IMR-90 (cell line): ENCODE data around the gene SREK1. TPM values are rescaled to one million over a fixed set of nuclear protein-coding genes. Genes with fewer than 3 reads are reported as not detected.

Source experiments
- ATAC-seq: fragments of 200-7000 bp; cut with Tn5 transposase; 2 replicates; pipeline ENCODE4 v1.9.1; 2020; ENCODE audit warnings: low read depth, mild to moderate bottlenecking, moderate library complexity
- BruUV-seq: library from RNA; stranded (reverse); fragments of 400-500 nt; replicated peaks from 2 replicates; lab custom pipeline; 2021; lab: Mats Ljungman, UMichigan
- CTCF ChIA-PET: fragments of 300-600 bp; formaldehyde crosslinking; extraction: SDS; loops from one replicate; lab custom pipeline; 2021; ENCODE audit warnings: antibody characterized with exemption; lab: Yijun Ruan, JAX
- POLR2A ChIA-PET: fragments of 300-600 bp; sonication (Branson Sonifier 250); formaldehyde crosslinking; loops from one replicate; lab custom pipeline; 2022; ENCODE audit warnings: antibody characterized with exemption; ENCODE audit not compliant: unreplicated experiment; lab: Charles Lee
- DNase-seq: peaks from one replicate; pipeline ENCODE4 v3.0.0; 2013
- H2AFZ ChIP-seq: replicated peaks from 2 replicates; pipeline ENCODE3; 2013; ENCODE audit warnings: low read length, mild to moderate bottlenecking; ENCODE audit not compliant: poor library complexity
- H2AK5ac ChIP-seq: 2 replicates; pipeline ENCODE4 v1.6.1; 2013; ENCODE audit warnings: low read depth, low read length, inconsistent platforms
- H2AK9ac ChIP-seq: replicated peaks from 2 replicates; pipeline ENCODE3; 2013; ENCODE audit warnings: mild to moderate bottlenecking, low read depth, low read length, moderate library complexity; ENCODE audit not compliant: poor library complexity
- H2BK120ac ChIP-seq: 2 replicates; pipeline ENCODE4 v1.6.1; 2013; ENCODE audit warnings: low read depth, low read length, inconsistent platforms
- H2BK15ac ChIP-seq: 3 replicates; pipeline ENCODE4 v1.6.1; 2013; ENCODE audit warnings: low read depth, low read length, inconsistent platforms
- H2BK20ac ChIP-seq: 2 replicates; pipeline ENCODE4 v1.6.1; 2013; ENCODE audit warnings: low read depth, mild to moderate bottlenecking, inconsistent platforms, low read length, moderate library complexity
- H2BK5ac ChIP-seq: 2 replicates; pipeline ENCODE4 v1.6.1; 2013; ENCODE audit warnings: mild to moderate bottlenecking, low read depth, low read length, inconsistent platforms; ENCODE audit not compliant: poor library complexity, severe bottlenecking
- H3K14ac ChIP-seq: replicated peaks from 2 replicates; pipeline ENCODE4 v1.6.1; 2013; ENCODE audit warnings: low read depth, low read length, inconsistent platforms
- H3K18ac ChIP-seq: 2 replicates; pipeline ENCODE4 v1.6.1; 2013; ENCODE audit warnings: low read depth, low read length, control low read depth
- H3K23ac ChIP-seq: 2 replicates; pipeline ENCODE4 v1.6.1; 2013; ENCODE audit warnings: low read depth, low read length, inconsistent platforms
- H3K27ac ChIP-seq: 2 replicates; pipeline ENCODE4 v1.5.1; 2013; ENCODE audit warnings: mild to moderate bottlenecking, control low read depth, low read length; ENCODE audit not compliant: insufficient read depth
- H3K27me3 ChIP-seq: 2 replicates; pipeline ENCODE4 v1.6.1; 2013; ENCODE audit warnings: low read length; ENCODE audit not compliant: control insufficient read depth, insufficient read depth
- H3K36me3 ChIP-seq: 2 replicates; pipeline ENCODE4 v1.6.1; 2013; ENCODE audit warnings: low read length, mixed read lengths; ENCODE audit not compliant: control insufficient read depth, insufficient read depth
- H3K4ac ChIP-seq: 2 replicates; pipeline ENCODE4 v1.6.1; 2013; ENCODE audit warnings: low read depth, low read length, inconsistent platforms
- H3K4me1 ChIP-seq: 2 replicates; pipeline ENCODE4 v1.6.1; 2013; ENCODE audit warnings: low read length, mixed read lengths; ENCODE audit not compliant: control insufficient read depth, insufficient read depth
- H3K4me2 ChIP-seq: 2 replicates; pipeline ENCODE4 v1.6.1; 2013; ENCODE audit warnings: low read depth, mild to moderate bottlenecking, control low read depth, low read length, moderate library complexity
- H3K4me3 ChIP-seq: 2 replicates; pipeline ENCODE4 v1.5.1; 2013; ENCODE audit warnings: low read depth, mild to moderate bottlenecking, control low read depth, low read length, moderate library complexity; ENCODE audit not compliant: insufficient read depth
- H3K56ac ChIP-seq: 2 replicates; pipeline ENCODE4 v1.6.1; 2013; ENCODE audit warnings: low read length, inconsistent platforms; ENCODE audit not compliant: insufficient read depth; ENCODE audit errors: extremely low read depth
- H3K79me1 ChIP-seq, 2 experiments: 2 replicates each; pipeline ENCODE4 v1.6.1; 2013; ENCODE audit warnings: low read length in 2 of 2, inconsistent platforms in 1 of 2, low read depth in 1 of 2
- H3K9ac ChIP-seq: 2 replicates; pipeline ENCODE4 v1.6.1; 2013; ENCODE audit warnings: low read depth, low read length, control low read depth
- H3K9me1 ChIP-seq: 2 replicates; pipeline ENCODE4 v1.6.1; 2013; ENCODE audit warnings: low read length, inconsistent platforms; ENCODE audit not compliant: insufficient read depth
- H3K9me3 ChIP-seq: 2 replicates; pipeline ENCODE4 v1.6.1; 2013; ENCODE audit warnings: low read length; ENCODE audit not compliant: control insufficient read depth, insufficient read depth
- H4K20me1 ChIP-seq: 2 replicates; pipeline ENCODE4 v1.6.1; 2013; ENCODE audit warnings: low read length, inconsistent platforms; ENCODE audit not compliant: insufficient read depth
- H4K5ac ChIP-seq: 2 replicates; pipeline ENCODE4 v1.6.1; 2013; ENCODE audit warnings: mild to moderate bottlenecking, low read depth, low read length, control low read depth
- H4K8ac ChIP-seq, 2 experiments: 2 replicates each; pipeline ENCODE4 v1.6.1; 2013; ENCODE audit warnings: low read depth in 2 of 2, low read length in 2 of 2, control low read depth in 1 of 2, inconsistent platforms in 1 of 2
- H4K91ac ChIP-seq: 2 replicates; pipeline ENCODE4 v1.6.1; 2013; ENCODE audit warnings: low read depth, low read length, inconsistent platforms; ENCODE audit not compliant: insufficient read depth
- BHLHE40 ChIP-seq: fragments of 150-350 bp; IDR thresholded peaks from 2 replicates; pipeline ENCODE4 v1.6.1; 2016; ENCODE audit warnings: mild to moderate bottlenecking, low read depth, low read length
- CEBPB ChIP-seq: IDR thresholded peaks from 2 replicates; pipeline ENCODE4 v1.6.1; 2012; ENCODE audit warnings: low read depth, low read length, improper control_type of control experiment
- CHD1 ChIP-seq: IDR thresholded peaks from 2 replicates; pipeline ENCODE4 v1.6.1; 2012; ENCODE audit warnings: low read depth, low read length, improper control_type of control experiment
- FOS ChIP-seq: fragments of 150-350 bp; IDR thresholded peaks from 2 replicates; pipeline ENCODE4 v1.6.1; 2016; ENCODE audit warnings: low read depth, low read length
- MAFK ChIP-seq: IDR thresholded peaks from 2 replicates; pipeline ENCODE4 v1.6.1; 2012; ENCODE audit warnings: low read depth, low read length, improper control_type of control experiment
- MAZ ChIP-seq: IDR thresholded peaks from 2 replicates; pipeline ENCODE4 v1.6.1; 2012; ENCODE audit warnings: low read depth, mild to moderate bottlenecking, low read length, improper control_type of control experiment, moderate library complexity, borderline replicate concordance
- MXI1 ChIP-seq: IDR thresholded peaks from 2 replicates; pipeline ENCODE4 v1.6.1; 2012; ENCODE audit warnings: low read depth, mild to moderate bottlenecking, low read length, moderate library complexity, borderline replicate concordance
- NFE2L2 ChIP-seq: fragments of 150-350 bp; IDR thresholded peaks from 2 replicates; pipeline ENCODE4 v1.6.1; 2016; ENCODE audit warnings: low read depth, mild to moderate bottlenecking, low read length
- POLR2A ChIP-seq: IDR thresholded peaks from 2 replicates; pipeline ENCODE4 v1.6.1; 2012; ENCODE audit warnings: mild to moderate bottlenecking, low read depth, low read length
- RAD21 ChIP-seq: IDR thresholded peaks from 2 replicates; pipeline ENCODE4 v1.6.1; 2012; ENCODE audit warnings: low read length, improper control_type of control experiment
- RFX5 ChIP-seq: IDR thresholded peaks from 2 replicates; pipeline ENCODE4 v1.8.0; 2012; ENCODE audit warnings: low read depth, mild to moderate bottlenecking, low read length, moderate library complexity
- SMC3 ChIP-seq: fragments of 150-350 bp; IDR thresholded peaks from 2 replicates; pipeline ENCODE4 v1.6.1; 2016; ENCODE audit warnings: low read depth, mild to moderate bottlenecking, antibody characterized with exemption, low read length, moderate library complexity
- USF2 ChIP-seq: fragments of 150-350 bp; IDR thresholded peaks from 2 replicates; pipeline ENCODE4 v1.6.1; 2017; ENCODE audit warnings: mild to moderate bottlenecking, antibody characterized with exemption, low read length, low read depth
- whole genome bisulfite sequencing, 2 experiments: methylation state at CpG; one replicate each; pipeline versions ENCODE4 v1.1.5 to v1.1.7; 2013; ENCODE audit warnings: missing lambda C conversion rate in 2 of 2; ENCODE audit not compliant: insufficient read length in 1 of 2; ENCODE audit errors: extremely low coverage in 2 of 2; 5-methylcytosine and 5-hydroxymethylcytosine counted together
- dilution Hi-C: fragments of 300-500 bp; cut with HindIII; formaldehyde crosslinking; loops from one replicate; pipeline ENCODE4 v1.14.3; 2018; ENCODE audit warnings: low sequenced_read_pairs; ENCODE audit not compliant: unreplicated experiment
- in situ Hi-C: fragments of 300-500 bp; cut with MboI; formaldehyde crosslinking; loops from 3 replicates; pipeline ENCODE4 v1.14.3; 2019; ENCODE audit warnings: low sequenced_read_pairs, inconsistent platforms, mixed read lengths
- intact Hi-C: fragments of 100-400 bp; cut with micrococcal nuclease; formaldehyde crosslinking; loops from 2 replicates; pipeline ENCODE4 v1.10.0; 2022
- polyA plus RNA-seq, 3 experiments: library from polyadenylated mRNA; depleted of rRNA; stranded (reverse); fragments of >200 nt; gene quantifications; 2 replicates each; pipeline ENCODE4 v1.2.3, GENCODE V29; 2012; ENCODE audit warnings: low replicate concordance in 1 of 3
- total RNA-seq: library from RNA; depleted of rRNA; stranded (reverse); fragments of >200 nt; gene quantifications from 2 replicates; pipeline ENCODE4 v1.2.3, GENCODE V29; 2012
- TF ChIP-seq, protein P1 (sequence below): fragments of 150-350 bp; IDR thresholded peaks from 2 replicates; pipeline ENCODE4 v1.6.1; 2016; ENCODE audit warnings: low read depth, mild to moderate bottlenecking, low read length, moderate library complexity, borderline replicate concordance
- TF ChIP-seq, protein P2 (sequence below): conservative IDR thresholded peaks from 2 replicates; pipeline ENCODE4 v1.5.1; 2012; ENCODE audit warnings: mild to moderate bottlenecking, low read depth, low read length, improper control_type of control experiment

SREK1 gene
- total and polyA plus RNA-seq, 2 of the 4 experiments (the other 2 are of a cell fraction), result 23.0 to 36.2 TPM

- 40% methylated on average over 1 of the region's 3 CpGs; no CpG with 5 or more reads in 1 of the 2 experiments for WGBS, 2 experiments
- no peak overlapping the region for H3K18ac ChIP-seq
- H3K36me3 ChIP-seq, result peaks cover 1% of the 10 kb centered on the region; the same call in 1 of the 2 replicates
- H2AK5ac ChIP-seq, result no peak overlapping the region
- dilution Hi-C loops (no loop called here), intact Hi-C loops (no loop called here), in situ Hi-C loops (no loop called here)
- H3K4me3 ChIP-seq, result no peak overlapping the region
- no peaks in the 10 kb centered on the region for H4K20me1 ChIP-seq
- H2BK20ac ChIP-seq, result no peak overlapping the region
- no peak overlapping the region for H4K91ac ChIP-seq
- no peak overlapping the region for H4K8ac ChIP-seq
- no peak overlapping the region for H3K4me2 ChIP-seq
- ATAC-seq (no peak), DNase-seq (no peak)
- no TSS peak for BruUV-seq
- 0 out of 4 replicates have a peak, but pooled peaks cover 0 to 3% of the 10 kb centered on the region in 2 experiments for H3K79me1 ChIP-seq
- H3K9me1 ChIP-seq, result no peaks in the 10 kb centered on the region
- no peak overlapping the region for H3K14ac ChIP-seq
- no peak overlapping the region for H3K27ac ChIP-seq
- no peak overlapping the region for H2BK120ac ChIP-seq
- H3K9ac ChIP-seq, result no peak overlapping the region
- H4K5ac ChIP-seq, result no peak overlapping the region
- no peak overlapping the region for H2AFZ ChIP-seq
- H3K9me3 ChIP-seq, result no peaks in the 10 kb centered on the region
- H3K27me3 ChIP-seq, result no peaks in the 10 kb centered on the region
- no peak overlapping the region for H2BK15ac ChIP-seq
- no peak overlapping the region for H2AK9ac ChIP-seq
- ChIA-PET CTCF (interaction anchor here (1.0 kb wide), 1 partner anchor 15 kb away, joined by 4 read pairs; no protein-coding TSS in a partner anchor), POLR2A (no interaction called here)
- H3K4me1 ChIP-seq, result no peaks in the 10 kb centered on the region
- H2BK5ac ChIP-seq, result no peak overlapping the region
- H3K56ac ChIP-seq, result no peak overlapping the region
- TF ChIP-seq MAFK (no peak), SMC3 (no peak), MXI1 (no peak), RFX5 (no peak), RAD21 (no peak), POLR2A (no peak), NFE2L2 (no peak), CHD1 (no peak), BHLHE40 (no peak), FOS (no peak), USF2 (no peak), CEBPB (no peak), MAZ (no peak)
- TF ChIP-seq, protein P1, sequence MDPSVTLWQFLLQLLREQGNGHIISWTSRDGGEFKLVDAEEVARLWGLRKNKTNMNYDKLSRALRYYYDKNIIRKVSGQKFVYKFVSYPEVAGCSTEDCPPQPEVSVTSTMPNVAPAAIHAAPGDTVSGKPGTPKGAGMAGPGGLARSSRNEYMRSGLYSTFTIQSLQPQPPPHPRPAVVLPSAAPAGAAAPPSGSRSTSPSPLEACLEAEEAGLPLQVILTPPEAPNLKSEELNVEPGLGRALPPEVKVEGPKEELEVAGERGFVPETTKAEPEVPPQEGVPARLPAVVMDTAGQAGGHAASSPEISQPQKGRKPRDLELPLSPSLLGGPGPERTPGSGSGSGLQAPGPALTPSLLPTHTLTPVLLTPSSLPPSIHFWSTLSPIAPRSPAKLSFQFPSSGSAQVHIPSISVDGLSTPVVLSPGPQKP, result no peak
- TF ChIP-seq, protein P2, sequence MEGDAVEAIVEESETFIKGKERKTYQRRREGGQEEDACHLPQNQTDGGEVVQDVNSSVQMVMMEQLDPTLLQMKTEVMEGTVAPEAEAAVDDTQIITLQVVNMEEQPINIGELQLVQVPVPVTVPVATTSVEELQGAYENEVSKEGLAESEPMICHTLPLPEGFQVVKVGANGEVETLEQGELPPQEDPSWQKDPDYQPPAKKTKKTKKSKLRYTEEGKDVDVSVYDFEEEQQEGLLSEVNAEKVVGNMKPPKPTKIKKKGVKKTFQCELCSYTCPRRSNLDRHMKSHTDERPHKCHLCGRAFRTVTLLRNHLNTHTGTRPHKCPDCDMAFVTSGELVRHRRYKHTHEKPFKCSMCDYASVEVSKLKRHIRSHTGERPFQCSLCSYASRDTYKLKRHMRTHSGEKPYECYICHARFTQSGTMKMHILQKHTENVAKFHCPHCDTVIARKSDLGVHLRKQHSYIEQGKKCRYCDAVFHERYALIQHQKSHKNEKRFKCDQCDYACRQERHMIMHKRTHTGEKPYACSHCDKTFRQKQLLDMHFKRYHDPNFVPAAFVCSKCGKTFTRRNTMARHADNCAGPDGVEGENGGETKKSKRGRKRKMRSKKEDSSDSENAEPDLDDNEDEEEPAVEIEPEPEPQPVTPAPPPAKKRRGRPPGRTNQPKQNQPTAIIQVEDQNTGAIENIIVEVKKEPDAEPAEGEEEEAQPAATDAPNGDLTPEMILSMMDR, result no peak
- H3K4ac ChIP-seq, result no peak overlapping the region
- H3K23ac ChIP-seq, result no peak overlapping the region
These were observed 42.0 kb downstream of the SREK1 start for GRCh38 chr5:66186108-66186507.
